ENCODE measurements around the gene KMT2B. TPM values are rescaled to one million over a fixed set of nuclear protein-coding genes. Genes with fewer than 3 reads are reported as not detected.
A peak's percentile ranks its signal among the peaks of the same experiment; 100 is the strongest.

Gene KMT2B
- total and polyA plus RNA-seq, 9 of the 15 experiments (the other 6 are each of a cell fraction or from before 2014, with no cell fraction given), result 0.63 to 43.9 (median 8.1) TPM

DNA sequence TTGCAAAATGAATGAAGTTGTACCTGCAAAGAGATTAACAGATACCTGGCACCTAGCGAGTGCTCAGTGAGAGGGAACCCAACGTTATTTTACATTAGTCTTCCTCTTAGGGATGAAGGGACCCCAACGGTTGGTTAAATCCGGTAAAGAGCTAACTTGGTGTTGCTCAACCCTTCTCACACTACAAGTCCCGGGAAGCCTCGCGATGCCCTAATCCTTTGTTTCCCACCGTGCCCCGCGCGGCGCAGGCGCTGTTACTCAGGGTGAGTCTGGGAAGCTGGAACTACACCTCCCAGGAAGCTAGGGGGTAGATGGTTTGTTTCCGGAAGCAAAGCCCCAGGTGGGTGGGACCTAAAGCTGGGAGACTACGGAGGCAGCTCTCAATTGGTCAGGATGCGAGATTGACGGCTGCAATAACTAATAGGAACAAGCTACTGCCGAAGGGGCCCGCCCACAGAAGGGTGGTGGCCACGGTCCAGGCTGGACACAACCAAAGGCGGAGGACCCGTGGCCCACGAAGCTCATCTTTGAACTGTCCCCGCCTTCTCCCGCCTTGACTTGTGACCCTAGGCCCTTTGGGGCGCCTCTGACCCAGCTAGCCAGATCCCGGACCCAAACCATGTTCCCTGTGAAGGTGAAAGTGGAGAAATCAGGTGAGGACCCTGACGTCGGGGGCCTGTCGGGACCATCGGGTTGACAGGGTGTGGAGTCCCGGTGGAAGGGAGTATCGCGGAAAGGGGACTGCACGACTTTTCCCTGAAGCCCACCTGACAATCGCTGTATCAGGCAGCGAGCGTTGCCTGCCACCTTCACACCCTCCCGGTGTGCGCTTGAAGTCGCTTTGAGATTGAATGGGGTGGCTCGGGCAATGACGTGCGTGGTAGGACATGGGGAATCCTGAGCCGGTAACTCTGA lies 30.6 kb downstream of the KMT2B start, which contains the start of gene LIN37 (continued):
- TF ChIP-seq, protein P1, sequence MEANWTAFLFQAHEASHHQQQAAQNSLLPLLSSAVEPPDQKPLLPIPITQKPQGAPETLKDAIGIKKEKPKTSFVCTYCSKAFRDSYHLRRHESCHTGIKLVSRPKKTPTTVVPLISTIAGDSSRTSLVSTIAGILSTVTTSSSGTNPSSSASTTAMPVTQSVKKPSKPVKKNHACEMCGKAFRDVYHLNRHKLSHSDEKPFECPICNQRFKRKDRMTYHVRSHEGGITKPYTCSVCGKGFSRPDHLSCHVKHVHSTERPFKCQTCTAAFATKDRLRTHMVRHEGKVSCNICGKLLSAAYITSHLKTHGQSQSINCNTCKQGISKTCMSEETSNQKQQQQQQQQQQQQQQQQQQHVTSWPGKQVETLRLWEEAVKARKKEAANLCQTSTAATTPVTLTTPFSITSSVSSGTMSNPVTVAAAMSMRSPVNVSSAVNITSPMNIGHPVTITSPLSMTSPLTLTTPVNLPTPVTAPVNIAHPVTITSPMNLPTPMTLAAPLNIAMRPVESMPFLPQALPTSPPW (CRISPR knock-in tag; IDR thresholded peaks at IDR 0.05), result peak; percentile 69
- peak; percentile 77 for TF ChIP-seq SUPT5H (IDR thresholded peaks at IDR 0.05)
- peak; percentile 52; the same call in 1 of the 2 replicates for TF ChIP-seq JUND (IDR thresholded peaks at IDR 0.05; ENCODE audit: borderline replicate concordance, low read depth, low read length)
- TF ChIP-seq JUND (tag; IDR thresholded peaks at IDR 0.05; ENCODE audit: borderline replicate concordance, low read depth, low read length), result peak; percentile 57; the same call in 2 of the 3 replicates
- TF ChIP-seq DMBX1 (CRISPR knock-in tag; IDR thresholded peaks at IDR 0.05; ENCODE audit: borderline replicate concordance), result no peak
- peak; percentile 80 for TF ChIP-seq NEUROD1 (IDR thresholded peaks at IDR 0.05; ENCODE audit: borderline replicate concordance, low read depth, low read length, partially characterized antibody)
- peak; percentile 36 for TF ChIP-seq TAF1 (IDR thresholded peaks at IDR 0.05; ENCODE audit: control insufficient read depth, extremely low read depth, insufficient read depth, low read length, severe bottlenecking)
- TF ChIP-seq, protein P2, sequence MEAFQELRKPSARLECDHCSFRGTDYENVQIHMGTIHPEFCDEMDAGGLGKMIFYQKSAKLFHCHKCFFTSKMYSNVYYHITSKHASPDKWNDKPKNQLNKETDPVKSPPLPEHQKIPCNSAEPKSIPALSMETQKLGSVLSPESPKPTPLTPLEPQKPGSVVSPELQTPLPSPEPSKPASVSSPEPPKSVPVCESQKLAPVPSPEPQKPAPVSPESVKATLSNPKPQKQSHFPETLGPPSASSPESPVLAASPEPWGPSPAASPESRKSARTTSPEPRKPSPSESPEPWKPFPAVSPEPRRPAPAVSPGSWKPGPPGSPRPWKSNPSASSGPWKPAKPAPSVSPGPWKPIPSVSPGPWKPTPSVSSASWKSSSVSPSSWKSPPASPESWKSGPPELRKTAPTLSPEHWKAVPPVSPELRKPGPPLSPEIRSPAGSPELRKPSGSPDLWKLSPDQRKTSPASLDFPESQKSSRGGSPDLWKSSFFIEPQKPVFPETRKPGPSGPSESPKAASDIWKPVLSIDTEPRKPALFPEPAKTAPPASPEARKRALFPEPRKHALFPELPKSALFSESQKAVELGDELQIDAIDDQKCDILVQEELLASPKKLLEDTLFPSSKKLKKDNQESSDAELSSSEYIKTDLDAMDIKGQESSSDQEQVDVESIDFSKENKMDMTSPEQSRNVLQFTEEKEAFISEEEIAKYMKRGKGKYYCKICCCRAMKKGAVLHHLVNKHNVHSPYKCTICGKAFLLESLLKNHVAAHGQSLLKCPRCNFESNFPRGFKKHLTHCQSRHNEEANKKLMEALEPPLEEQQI (IDR thresholded peaks at IDR 0.05), result no peak
- TF ChIP-seq, protein P3, sequence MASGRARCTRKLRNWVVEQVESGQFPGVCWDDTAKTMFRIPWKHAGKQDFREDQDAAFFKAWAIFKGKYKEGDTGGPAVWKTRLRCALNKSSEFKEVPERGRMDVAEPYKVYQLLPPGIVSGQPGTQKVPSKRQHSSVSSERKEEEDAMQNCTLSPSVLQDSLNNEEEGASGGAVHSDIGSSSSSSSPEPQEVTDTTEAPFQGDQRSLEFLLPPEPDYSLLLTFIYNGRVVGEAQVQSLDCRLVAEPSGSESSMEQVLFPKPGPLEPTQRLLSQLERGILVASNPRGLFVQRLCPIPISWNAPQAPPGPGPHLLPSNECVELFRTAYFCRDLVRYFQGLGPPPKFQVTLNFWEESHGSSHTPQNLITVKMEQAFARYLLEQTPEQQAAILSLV (tag; IDR thresholded peaks at IDR 0.05), result peak; percentile 48; the same call in 1 of the 2 replicates
- peak; percentile 9; the same call in 1 of the 2 replicates for TF ChIP-seq CTBP1 (IDR thresholded peaks at IDR 0.05; ENCODE audit: borderline replicate concordance)
- TF ChIP-seq, protein P4, sequence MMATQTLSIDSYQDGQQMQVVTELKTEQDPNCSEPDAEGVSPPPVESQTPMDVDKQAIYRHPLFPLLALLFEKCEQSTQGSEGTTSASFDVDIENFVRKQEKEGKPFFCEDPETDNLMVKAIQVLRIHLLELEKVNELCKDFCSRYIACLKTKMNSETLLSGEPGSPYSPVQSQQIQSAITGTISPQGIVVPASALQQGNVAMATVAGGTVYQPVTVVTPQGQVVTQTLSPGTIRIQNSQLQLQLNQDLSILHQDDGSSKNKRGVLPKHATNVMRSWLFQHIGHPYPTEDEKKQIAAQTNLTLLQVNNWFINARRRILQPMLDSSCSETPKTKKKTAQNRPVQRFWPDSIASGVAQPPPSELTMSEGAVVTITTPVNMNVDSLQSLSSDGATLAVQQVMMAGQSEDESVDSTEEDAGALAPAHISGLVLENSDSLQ (IDR thresholded peaks at IDR 0.05), result peak; percentile 100
- TF ChIP-seq ZNF143 (CRISPR knock-in tag; IDR thresholded peaks at IDR 0.05), result peak; percentile 96
- TF ChIP-seq, protein P5, sequence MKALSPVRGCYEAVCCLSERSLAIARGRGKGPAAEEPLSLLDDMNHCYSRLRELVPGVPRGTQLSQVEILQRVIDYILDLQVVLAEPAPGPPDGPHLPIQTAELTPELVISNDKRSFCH (CRISPR knock-in tag; IDR thresholded peaks at IDR 0.05), result no peak
- TF ChIP-seq, protein P5 (tag; IDR thresholded peaks at IDR 0.05), result 0 out of 2 replicates have a peak, but pooled peaks have one; percentile 31
- TF ChIP-seq, protein P6, sequence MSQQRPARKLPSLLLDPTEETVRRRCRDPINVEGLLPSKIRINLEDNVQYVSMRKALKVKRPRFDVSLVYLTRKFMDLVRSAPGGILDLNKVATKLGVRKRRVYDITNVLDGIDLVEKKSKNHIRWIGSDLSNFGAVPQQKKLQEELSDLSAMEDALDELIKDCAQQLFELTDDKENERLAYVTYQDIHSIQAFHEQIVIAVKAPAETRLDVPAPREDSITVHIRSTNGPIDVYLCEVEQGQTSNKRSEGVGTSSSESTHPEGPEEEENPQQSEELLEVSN (IDR thresholded peaks at IDR 0.05; ENCODE audit: borderline replicate concordance in 1 of 2, extremely low read depth in 1 of 2, insufficient read depth in 1 of 2, insufficient read length in 1 of 2, low read depth in 1 of 2, low read length in 1 of 2, poor library complexity in 1 of 2, severe bottlenecking in 1 of 2), result peak; percentile 21 to 36
- peak; percentile 95 for TF ChIP-seq CEBPG (CRISPR knock-in tag; IDR thresholded peaks at IDR 0.05)
- peak; percentile 96 for TF ChIP-seq CEBPG (tag; conservative IDR thresholded peaks at IDR 0.05 in 1 of 2, IDR thresholded peaks at IDR 0.05 in 1 of 2)

All from K562 (cell line).